ENCODE data around the gene DPYSL3. TPM values are rescaled to one million over a fixed set of nuclear protein-coding genes. Genes with fewer than 3 reads are reported as not detected.

The DPYSL3 gene
- total RNA-seq, 4 donors from 2014 or later = 38.9 to 68.0 (median 50.0) TPM

DNA sequence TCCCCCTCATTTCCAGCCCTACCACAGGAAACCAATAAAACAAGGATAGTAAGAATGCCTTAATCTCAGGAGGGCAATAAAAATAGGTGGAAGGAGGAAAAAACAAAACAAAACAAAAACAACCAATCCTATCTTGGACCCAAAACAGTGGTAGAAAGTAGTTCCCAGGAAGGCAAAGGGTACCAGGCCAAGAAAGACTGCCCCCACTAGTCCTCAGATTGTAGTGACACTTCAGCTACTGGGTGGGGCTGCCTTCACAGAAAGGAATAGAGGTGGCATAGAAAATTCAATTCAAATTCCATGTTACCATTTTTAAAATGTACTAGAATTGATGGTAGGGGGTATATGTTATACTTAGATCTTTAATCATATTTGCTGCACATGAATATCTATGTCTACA, 59.3 kb downstream of the DPYSL3 start:
- Histone ChIP-seq H3K4me1 (peaks cover 0 to 62% (median 13%) of the 10 kb centered on the region in 4 donors), H3K9me3 (no peaks in the 10 kb centered on the region), H3K36me3 (no peaks in the 10 kb centered on the region), H3K27ac (no peak overlapping the region), H3K27me3 (no peaks in the 10 kb centered on the region), H3K4me3 (no peak overlapping the region)
- DNase-seq (ENCODE audit: low spot score in 2 of 2) = no peak
- TF ChIP-seq, protein P1, sequence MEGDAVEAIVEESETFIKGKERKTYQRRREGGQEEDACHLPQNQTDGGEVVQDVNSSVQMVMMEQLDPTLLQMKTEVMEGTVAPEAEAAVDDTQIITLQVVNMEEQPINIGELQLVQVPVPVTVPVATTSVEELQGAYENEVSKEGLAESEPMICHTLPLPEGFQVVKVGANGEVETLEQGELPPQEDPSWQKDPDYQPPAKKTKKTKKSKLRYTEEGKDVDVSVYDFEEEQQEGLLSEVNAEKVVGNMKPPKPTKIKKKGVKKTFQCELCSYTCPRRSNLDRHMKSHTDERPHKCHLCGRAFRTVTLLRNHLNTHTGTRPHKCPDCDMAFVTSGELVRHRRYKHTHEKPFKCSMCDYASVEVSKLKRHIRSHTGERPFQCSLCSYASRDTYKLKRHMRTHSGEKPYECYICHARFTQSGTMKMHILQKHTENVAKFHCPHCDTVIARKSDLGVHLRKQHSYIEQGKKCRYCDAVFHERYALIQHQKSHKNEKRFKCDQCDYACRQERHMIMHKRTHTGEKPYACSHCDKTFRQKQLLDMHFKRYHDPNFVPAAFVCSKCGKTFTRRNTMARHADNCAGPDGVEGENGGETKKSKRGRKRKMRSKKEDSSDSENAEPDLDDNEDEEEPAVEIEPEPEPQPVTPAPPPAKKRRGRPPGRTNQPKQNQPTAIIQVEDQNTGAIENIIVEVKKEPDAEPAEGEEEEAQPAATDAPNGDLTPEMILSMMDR (IDR thresholded peaks at IDR 0.05) = no peak
- TF ChIP-seq POLR2A (IDR thresholded peaks at IDR 0.05) (no peak), EP300 (IDR thresholded peaks at IDR 0.05) (no peak)

DNA sequence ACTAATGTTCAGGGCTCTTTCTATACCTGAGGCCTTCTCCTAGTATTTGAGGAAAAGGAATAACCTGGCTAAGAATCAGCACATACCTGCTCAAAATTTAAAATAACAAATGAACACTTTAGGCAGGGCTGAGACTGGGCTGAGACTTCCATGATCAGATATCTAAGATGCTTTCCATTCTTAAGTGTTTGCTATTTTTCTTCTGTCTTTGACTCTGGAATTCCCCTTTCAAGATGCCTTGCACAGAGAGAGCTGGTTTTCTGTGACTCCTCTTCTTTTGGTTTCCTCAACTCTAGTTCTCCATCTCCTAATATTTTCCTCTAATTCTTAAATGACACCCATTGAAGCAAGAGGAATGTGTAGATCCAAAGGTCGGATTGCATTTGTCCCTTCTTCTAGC, 61.1 kb downstream of the DPYSL3 start:
- WGBS, 2 donors = 74 to 79% methylated on average over 1 of the region's 1 CpG
- Histone ChIP-seq H3K4me1 (peaks cover 0 to 58% (median 11%) of the 10 kb centered on the region in 4 donors), H3K27ac (peak overlapping the region in 3 of 4 donors; percentile 4 to 19 (median 14)), H3K27me3 (no peaks in the 10 kb centered on the region), H3K36me3 (no peaks in the 10 kb centered on the region), H3K9me3 (no peaks in the 10 kb centered on the region), H3K4me3 (no peak overlapping the region)
- DNase-seq (ENCODE audit: low spot score in 2 of 2) = no peak
- TF ChIP-seq, protein P1 (IDR thresholded peaks at IDR 0.05) = no peak
- TF ChIP-seq EP300 (IDR thresholded peaks at IDR 0.05) (no peak), POLR2A (IDR thresholded peaks at IDR 0.05) (no peak)

- peak overlapping the region in 2 of 4 donors; percentile 70 to 75 for H3K27ac ChIP-seq
- peaks cover 0 to 41% (median 9%) of the 10 kb centered on the region in 4 donors for H3K4me1 ChIP-seq
- TF ChIP-seq EP300 (IDR thresholded peaks at IDR 0.05) (no peak), POLR2A (IDR thresholded peaks at IDR 0.05) (no peak)
- TF ChIP-seq, protein P1 (IDR thresholded peaks at IDR 0.05) = no peak
- 65 to 79% methylated on average over 2 of the region's 2 CpGs for WGBS, 2 donors
- no peaks in the 10 kb centered on the region for H3K27me3 ChIP-seq
- no peaks in the 10 kb centered on the region for H3K36me3 ChIP-seq
- DNase-seq (ENCODE audit: low spot score in 2 of 2) = peak in 1 of 2 donors; percentile 41
- H3K9me3 ChIP-seq = no peaks in the 10 kb centered on the region
- H3K4me3 ChIP-seq = no peak overlapping the region
Observed at GRCh38 chr5:147446523-147446922, 63.3 kb downstream of the DPYSL3 start.

DNA sequence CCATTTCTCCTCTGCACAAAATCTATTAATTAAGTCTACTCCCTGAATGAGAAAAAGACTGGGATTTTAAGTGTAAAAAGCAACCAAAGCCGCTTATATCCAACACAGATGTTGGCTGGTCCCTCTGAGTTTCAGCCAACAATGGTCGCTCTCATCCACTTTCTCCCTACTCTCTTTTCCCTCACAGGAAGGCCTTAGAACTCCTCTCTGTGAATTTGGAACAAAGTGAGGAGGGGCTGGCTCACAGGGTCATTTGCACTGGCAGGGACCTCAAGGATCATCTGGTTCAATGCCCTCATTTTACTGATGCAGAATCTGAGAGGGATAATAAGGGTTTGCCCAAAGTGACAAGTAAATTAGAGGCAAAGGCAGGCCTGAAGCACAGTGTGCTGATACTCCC, 64.0 kb downstream of the DPYSL3 start:
- no peaks in the 10 kb centered on the region for H3K9me3 ChIP-seq
- peaks cover 0 to 35% (median 9%) of the 10 kb centered on the region in 4 donors for H3K4me1 ChIP-seq
- no peak for DNase-seq (ENCODE audit: low spot score in 2 of 2)
- peak overlapping the region in 2 of 4 donors; percentile 70 to 75 for H3K27ac ChIP-seq
- no peaks in the 10 kb centered on the region for H3K27me3 ChIP-seq
- H3K4me3 ChIP-seq = no peak overlapping the region
- no peaks in the 10 kb centered on the region for H3K36me3 ChIP-seq
- TF ChIP-seq, protein P1 (IDR thresholded peaks at IDR 0.05) = no peak
- no peak for TF ChIP-seq POLR2A (IDR thresholded peaks at IDR 0.05)
- TF ChIP-seq EP300 (IDR thresholded peaks at IDR 0.05) = no peak
- 46 to 54% methylated on average over 2 of the region's 2 CpGs for WGBS, 2 donors

DNA sequence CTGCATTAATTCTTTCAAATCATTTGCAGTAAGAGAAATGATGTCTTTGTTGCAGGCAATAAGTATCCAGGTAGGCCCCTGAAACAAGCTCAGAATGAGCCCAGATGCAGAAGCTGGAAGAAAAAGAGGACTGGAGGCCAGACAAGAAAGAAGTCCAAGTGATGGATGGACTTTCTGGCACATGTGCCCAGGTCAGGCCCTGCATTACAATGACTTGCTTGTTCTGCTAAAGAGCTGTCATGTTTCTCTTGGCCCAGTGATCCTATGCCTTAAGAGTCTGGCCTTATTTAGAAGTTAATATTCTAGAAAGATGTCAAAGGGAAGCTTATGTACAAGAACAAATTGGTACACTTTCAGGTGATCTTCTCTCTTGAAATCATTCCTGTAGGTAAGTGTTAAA, 64.8 kb downstream of the DPYSL3 start:
- Histone ChIP-seq H3K36me3 (no peaks in the 10 kb centered on the region), H3K4me1 (peaks cover 0 to 35% (median 9%) of the 10 kb centered on the region in 4 donors), H3K27ac (peak overlapping the region in 2 of 4 donors; percentile 70 to 75), H3K4me3 (no peak overlapping the region), H3K27me3 (no peaks in the 10 kb centered on the region), H3K9me3 (no peaks in the 10 kb centered on the region)
- TF ChIP-seq POLR2A (IDR thresholded peaks at IDR 0.05) = no peak
- no peak for TF ChIP-seq EP300 (IDR thresholded peaks at IDR 0.05)
- TF ChIP-seq, protein P1 (IDR thresholded peaks at IDR 0.05) = no peak
- no peak for DNase-seq (ENCODE audit: low spot score in 2 of 2)

Data from tibial nerve (tissue), 4 donors.